Activated T-helper 1 cell treated with anti-CD3 and anti-CD28 coated beads, Interleukin-2, amount 50 U/mL, for 16 hours (primary cell): ENCODE results near the gene ZNF577.

Experiments used
- DNase-seq, 2 donors: peaks; one replicate each; pipeline ENCODE4 v3.0.0-alpha.2; 2020; ENCODE audit warnings: low read depth in 1 of 2, low spot score in 1 of 2

The ZNF577 gene

DNA sequence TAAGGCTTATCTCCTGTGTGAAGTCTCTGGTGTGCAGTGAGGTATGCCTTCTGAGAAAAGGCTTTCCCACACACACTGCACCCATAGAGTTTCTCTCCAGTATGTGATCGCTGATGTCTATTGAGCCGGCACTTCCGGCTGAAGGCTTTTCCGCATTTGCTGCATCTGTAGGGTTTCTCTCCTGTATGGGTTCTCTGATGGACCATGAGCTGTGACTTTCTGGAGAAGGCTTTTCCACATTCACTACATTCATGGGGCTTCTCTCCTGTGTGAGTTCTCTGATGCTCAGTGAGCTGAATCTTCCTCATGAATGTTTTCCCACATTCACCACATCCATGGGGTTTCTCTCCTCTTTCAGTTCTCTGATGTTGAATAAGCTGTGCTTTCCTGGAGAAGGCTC lies 14.7 kb downstream of the ZNF577 start:
- DNase-seq, result no peak

DNA sequence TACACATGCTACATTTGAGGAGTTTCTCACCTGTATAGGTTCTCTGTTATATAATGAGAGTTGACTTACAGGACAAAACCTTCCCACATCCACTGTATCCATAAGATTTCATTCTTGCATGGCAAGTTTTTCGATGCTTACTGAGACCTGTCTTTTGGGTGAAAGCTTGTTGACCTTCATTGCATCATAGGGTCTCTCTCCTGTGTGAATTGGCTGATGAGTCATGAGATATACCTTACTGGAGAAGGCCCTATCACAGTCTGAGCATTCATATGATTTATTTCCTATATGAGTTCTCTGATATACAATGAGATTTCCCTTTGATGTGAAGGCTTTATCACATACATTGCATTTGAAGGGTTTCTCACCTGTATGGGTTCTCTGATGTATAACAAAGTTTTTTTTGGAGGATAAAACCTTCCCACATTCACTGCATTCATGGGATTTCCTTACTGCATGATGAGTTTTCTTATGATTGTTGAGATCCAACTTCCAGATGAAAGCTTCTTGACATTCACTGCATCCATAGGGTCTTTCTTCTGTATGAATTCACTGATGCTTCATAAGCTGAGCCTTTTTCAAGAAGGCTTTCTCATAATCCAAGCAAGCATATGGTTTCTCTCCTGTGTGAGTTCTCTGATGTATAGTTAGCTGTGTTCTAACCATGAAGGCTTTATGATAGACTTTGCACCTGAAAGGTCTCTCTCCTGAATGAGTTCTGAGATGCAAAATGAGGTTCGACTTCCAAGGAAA lies 25.7 kb downstream of the ZNF577 start:
- no peak for DNase-seq

DNA sequence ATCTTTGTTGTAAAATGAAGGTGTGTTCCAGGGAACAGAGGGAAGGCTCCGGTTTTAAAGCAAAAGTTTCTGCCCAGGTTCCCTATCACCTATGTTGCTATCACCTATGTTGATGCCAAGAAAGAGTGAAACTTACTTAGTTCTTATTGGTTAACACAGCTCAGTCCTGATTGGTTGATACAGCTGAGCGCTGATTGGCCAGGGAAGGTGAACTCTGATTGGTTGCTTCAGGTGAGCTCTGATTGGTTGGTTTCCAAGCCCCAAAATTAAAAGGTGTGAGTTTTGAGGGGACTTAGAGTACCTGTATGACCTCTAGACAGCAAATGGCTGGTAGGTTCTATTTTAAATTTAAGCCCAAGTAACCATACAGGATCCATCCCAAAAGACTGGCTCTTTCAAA lies 50.6 kb downstream of the ZNF577 start:
- no peak for DNase-seq

DNA sequence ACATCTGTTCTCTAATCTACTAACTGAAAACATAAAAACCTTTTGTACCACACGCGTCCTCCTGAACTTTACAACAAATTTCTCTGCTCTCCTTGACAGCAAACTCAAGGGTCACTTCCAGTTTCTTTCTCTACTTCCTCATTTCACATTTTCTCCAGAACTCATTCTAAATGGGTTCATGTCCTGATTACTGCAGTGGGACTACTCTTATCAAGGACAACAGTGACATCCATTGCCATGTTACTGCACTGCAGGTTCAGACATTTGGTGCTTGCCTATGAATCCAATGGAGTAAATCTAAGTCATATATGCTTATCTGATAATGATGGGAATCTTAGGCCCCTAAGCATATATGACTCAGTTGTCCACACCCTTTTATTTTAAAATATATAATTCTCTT lies 57.5 kb downstream of the ZNF577 start:
- no peak for DNase-seq

DNA sequence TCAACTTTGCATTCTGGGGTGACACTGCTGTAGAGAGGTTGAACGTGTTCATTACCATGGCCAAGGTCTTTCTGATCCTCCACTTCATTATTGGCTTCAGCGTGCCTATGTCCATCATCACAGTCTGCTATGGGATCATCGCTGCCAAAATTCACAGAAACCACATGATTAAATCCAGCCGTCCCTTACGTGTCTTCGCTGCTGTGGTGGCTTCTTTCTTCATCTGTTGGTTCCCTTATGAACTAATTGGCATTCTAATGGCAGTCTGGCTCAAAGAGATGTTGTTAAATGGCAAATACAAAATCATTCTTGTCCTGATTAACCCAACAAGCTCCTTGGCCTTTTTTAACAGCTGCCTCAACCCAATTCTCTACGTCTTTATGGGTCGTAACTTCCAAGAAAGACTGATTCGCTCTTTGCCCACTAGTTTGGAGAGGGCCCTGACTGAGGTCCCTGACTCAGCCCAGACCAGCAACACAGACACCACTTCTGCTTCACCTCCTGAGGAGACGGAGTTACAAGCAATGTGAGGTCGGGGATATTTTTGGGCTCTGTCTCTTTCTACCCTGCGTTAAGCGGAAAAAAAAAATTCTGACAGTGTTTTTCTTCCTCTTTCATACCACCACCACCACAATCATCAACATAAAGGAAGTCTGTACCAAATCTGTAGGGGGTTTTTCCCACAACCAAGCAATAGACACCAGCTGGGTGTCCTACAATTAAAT lies 63.3 kb downstream of the ZNF577 start:
- no peak for DNase-seq

DNA sequence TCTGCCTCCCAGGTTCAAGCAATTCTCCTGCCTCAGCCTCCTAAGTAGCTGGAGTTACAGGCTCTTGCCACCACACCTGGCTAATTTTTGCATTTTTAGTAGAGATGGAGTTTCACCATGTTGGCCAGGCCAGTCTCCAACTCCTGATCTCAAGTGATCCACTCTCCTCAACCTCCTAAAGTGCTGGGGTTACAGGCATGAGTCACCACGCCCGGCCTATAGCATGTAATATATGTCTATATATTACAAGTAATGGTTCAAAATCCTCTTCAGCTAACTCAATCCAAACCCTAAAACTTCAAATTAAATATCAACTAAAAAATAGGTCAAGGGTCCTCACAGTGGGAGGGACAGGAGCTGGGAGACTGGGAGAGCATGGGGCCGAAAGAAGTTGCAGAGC lies 64.8 kb downstream of the ZNF577 start:
- no peak for DNase-seq

DNA sequence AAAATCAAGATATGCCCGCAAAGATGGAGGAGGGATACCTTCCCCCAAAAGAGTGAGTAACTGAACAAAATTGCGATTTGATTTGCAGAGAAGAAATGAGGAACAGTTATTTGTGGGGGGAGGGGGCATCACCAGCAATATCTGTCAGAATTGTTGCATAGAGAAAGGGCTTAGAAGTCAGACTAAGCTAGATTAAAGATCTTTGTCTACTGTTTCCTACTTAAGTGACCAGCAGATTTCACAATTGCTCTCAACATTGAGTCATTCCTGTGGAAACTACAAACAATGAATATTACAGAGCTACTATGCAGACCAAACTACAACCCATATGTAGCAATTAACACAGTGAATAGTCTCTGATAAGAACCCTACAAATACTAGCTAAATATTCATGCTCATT lies 65.4 kb downstream of the ZNF577 start:
- no peak for DNase-seq

DNA sequence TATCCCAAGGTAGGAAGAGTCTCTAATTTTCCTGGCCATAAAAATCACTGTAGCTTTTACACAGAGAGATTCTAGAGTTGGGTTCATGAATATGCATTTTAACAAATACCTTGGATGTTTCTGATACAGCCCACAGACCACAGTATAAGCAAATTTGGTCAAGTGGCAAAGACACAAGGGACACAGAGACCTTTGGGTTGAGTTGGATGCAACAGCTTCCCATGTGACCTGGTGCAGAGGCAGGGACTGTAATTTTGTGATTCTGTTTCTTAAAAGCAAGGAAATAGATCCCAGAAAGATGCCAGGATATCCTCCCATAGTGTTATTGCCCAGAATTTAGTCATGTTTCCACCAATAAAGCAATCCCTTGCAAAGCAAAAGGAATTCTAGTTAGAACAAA lies 65.8 kb downstream of the ZNF577 start:
- no peak for DNase-seq

DNA sequence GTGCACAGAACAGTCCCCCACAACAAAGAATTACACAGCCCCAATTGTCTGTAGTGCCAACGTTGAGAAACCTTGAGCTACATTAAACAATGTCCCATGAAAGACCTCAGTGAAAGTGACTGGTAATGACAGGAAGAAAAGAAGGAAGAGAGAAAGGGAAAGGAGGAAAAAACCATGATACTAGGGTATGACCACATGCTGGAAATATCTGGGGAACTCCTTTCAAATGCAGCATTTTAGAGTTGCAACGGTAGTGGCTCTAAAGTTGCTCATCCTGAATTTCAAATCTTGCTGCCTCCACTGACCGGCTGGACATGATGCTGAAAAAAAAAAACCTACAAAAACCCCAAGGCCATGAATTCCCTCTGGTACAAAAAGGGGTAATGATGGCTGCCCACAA lies 66.3 kb downstream of the ZNF577 start:
- DNase-seq, result no peak
